HG03097 (cell line): Measurements from ENCODE around the gene HELT.
"Not testable (repeated sequence)": the region's sequence is repeated elsewhere in the genome, so short reads cannot be mapped to it uniquely, and the experiment has no call there.

Experiments
- ATAC-seq: cut with Tn5 transposase; IDR thresholded peaks from one replicate; pipeline ENCODE4 v1.9.1; 2021; ENCODE audit not compliant: unreplicated experiment, low FRiP score

Gene HELT, protein sequence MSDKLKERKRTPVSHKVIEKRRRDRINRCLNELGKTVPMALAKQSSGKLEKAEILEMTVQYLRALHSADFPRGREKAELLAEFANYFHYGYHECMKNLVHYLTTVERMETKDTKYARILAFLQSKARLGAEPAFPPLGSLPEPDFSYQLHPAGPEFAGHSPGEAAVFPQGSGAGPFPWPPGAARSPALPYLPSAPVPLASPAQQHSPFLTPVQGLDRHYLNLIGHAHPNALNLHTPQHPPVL

DNA sequence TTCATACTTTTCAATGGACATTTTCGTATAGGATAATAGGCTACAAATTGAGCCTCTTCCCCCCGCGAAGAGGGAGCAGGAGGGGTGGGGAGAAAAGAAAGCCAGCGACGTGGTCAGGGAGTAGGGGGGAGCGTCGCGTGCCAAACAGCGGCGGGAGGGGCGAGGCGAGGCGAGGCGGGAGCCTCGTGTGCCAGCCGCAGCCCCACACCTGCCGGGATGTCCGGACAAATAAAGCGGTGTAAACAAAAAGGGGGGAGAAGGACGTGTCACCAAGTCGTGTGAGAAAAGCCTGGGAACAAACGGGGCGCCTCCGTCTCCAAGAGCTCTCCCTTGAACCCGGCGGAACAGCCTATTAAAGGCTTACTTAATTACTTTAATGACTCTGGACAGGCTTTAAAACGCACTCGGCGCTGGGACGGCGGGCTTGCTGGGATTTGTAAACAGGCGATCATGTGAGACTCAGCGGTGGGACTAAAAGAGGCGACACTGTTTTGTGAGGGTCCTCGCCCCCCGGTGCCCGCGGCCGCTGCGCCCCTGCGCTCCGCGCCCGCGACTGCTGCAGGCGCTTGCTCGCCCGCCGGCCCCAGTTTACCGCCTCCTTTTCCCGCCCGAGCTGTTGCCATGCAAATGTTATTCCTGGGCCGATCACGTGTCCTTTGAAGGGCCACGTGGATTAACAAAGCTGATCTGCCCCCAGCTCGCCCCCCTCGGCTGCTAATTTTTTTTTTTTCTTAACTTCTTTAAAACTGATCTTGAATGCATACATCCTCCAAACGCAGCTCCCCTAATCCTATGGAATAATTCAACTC, at the start of gene HELT:
HELT (plus strand) TSS at position 527 of the 809 bp plus-strand sequence. CDS start 439 bp downstream, outside the sequence.
- no peak for ATAC-seq

DNA sequence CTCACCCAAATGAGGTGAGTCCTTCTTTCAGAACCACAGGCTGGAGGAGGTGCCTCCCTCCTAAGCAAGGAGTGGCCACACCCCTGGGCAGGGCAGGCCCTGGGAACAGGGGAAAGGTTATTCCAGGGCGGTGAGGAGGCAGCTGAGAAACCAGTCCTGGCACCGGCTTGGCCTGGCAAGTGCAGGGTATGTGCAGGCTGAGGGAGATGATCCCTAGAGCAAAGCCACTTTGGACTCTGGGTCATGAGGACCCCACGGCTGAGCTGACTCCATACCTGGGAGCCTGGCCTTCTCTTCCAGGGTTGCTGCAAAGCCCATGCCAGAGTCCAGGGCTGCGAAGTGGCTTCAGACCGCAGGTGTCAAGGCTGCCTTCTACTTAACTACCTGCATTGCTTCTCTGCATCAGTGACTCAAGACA, 49.5 kb upstream of the HELT start:
- ATAC-seq, result no peak

DNA sequence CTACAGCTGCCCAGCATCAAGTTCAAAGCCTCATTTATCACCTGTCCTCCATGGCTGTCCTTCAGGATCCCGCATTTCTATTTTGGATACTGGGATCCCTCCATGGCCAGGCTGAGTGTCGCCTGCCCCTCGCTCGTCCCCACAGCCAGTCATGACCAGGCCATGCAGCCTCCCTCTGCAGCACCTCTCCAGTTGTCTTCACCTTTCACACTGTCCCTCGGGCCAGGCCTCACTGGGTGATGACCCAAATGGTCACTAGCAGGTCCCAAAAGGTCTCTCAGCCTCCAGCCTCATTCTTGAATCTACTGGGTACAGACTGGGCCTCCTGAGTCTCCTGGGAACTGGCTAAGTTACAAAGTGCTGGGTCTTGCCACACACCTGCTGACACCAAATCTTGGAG, 48.7 kb upstream of the HELT start:
- ATAC-seq, result no peak

DNA sequence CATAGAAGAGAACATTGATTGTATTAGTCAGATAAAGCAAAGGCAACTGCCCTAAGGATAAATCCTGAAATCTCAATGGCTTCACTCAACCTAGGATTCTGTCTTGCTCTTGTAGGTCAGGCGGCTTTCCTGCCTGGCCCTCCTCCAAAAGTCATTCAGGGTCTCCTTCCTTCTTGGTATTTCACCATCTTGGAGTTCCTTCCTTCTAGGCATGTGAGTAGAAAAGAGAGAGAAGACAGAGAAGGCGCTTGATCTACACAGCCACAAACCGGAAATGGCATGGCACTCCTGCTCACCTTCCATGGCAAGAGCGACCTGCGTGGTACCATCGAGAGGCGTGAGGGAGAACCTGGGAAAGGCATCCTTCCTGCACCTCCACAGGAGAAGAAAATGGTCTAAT, 45.3 kb upstream of the HELT start:
- no peak for ATAC-seq

DNA sequence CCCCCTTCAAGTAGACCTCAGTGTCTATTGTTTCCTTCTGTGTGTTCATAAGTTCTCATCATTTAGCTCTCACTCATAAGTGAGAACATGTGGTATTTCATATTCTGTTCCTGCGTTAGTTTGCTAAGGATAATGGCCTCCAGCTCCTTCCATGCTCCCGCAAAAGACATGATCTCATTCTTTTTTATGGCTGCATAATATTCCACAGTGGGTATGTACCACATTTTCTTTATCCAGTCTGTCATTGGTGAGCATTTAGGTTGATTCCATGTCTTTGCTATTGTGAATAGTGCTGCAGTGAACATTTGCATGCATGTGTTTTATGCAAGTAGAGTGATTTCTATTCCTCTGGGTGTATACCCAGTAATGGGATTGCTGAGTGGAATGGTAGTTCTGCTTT, 41.9 kb upstream of the HELT start:
- ATAC-seq, result not testable (repeated sequence)

DNA sequence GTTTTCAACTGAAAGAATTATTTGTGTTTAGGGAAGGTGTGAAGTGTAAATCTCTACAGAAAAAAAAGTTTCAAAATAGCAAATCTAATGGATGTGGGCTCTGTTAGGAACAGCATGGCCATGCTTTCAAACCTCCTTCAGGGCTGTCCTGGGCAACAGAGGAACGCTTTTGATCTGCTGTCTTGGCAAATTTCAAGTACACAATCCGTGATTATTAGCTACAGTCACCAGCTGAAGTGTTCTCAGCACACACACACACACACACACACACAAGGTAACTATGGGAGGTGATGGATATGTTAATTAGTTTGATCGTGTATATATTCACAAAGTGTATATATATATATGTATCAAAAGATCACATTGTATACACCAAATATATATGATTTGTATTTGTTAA, 40.5 kb upstream of the HELT start:
- no peak for ATAC-seq

DNA sequence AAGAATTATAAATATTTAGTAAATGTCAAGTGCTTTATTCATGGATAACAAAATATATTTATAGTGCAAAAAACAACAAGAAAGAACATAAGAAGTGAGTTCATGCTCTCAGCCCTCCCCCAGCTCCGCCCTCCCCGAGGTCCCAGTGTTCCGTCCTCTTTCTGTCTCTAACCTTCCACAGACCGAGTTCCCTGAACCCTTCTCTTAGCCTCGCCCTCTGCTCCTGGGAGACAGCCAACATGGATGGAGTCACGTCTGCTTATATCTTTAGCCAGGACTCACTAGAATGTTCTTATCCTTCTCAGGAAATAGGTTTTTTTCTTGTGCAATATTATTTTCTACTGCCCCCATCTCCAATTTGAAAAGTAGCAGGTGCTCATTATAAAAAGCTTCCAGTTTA, 40.1 kb upstream of the HELT start:
- ATAC-seq, result no peak

DNA sequence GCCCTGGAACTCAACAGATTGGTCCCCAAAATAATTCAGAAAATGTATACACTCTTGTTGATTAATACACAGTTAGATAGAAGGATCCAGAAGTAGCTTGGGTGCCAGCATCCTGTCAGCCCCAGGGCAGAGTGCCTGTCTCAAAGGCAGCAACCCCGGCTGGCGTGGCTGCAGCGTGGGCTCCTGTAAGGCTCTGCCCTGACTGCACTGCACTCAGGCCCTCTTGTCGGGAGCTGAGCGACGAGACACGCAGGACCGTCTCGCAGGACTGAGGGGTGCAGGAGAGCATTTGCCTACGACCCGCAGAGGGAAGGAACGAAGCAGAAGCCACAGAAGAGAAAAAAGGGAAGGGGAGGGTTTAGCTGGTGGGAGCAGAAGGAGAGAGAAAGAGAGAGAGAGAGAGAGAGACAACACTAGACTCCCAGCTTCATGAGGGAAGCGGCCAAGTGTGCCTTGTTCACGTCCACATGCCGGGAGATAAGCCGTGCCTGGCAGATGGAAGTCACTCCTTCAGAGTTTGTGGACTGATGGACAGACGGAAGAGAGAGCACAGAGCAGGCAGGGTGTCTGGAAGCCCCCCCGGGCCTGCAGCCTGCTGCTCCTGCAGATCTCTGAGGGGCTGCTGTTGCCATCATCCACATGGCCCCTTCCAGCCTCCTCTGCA, 38.7 kb upstream of the HELT start:
- no peak for ATAC-seq

DNA sequence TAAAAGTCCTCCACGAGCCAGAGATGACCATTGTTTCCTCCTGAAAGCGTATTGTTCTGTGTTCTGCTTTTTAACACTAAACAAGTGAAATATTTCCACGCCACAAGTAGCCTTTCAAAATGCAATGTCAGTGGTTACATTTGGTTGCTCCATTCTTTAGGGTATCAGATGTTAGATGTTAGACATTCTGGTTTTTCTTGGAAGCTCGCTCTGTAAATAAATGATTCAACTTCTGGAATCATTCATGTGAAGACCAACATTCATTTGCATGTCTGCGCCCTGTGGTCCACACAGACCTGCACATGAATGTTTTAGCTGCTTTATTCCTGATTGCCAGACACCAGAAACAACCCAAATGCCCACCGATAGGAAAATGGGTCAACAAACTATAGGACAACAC, 38.0 kb upstream of the HELT start:
- ATAC-seq, result no peak

DNA sequence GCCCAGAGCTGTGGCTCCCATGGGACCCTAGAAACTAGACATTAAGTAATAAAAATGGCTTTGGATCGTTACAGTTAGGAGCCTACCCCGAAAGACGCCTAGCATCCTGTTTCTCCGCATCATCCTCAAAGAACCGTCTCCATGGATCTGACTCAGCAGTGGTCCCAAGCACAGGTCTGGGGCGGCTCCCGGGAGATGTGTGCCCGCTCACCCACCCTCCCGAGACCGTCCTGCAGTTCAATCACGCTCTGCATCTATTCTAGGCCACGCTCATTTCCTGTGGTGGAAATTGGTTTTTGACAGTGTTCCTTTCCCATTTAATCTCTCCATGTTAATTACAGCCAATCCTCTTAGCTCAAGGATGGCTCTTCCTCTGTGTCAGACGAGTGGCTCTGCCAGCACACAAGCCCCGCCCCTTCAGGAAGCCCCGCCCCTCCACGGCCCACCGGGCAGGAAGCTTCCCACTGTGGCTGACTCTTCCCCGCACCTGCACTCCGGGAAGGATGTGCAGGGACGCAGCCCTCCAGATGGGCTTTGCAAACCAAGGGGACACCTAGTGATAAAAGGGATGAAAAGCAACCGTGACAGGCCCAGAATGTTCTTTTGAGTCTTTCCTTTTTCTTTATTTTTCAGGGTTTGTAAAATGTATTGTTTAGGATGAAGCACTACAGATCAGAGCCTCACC, 34.5 kb upstream of the HELT start:
- peak; percentile 82 for ATAC-seq

DNA sequence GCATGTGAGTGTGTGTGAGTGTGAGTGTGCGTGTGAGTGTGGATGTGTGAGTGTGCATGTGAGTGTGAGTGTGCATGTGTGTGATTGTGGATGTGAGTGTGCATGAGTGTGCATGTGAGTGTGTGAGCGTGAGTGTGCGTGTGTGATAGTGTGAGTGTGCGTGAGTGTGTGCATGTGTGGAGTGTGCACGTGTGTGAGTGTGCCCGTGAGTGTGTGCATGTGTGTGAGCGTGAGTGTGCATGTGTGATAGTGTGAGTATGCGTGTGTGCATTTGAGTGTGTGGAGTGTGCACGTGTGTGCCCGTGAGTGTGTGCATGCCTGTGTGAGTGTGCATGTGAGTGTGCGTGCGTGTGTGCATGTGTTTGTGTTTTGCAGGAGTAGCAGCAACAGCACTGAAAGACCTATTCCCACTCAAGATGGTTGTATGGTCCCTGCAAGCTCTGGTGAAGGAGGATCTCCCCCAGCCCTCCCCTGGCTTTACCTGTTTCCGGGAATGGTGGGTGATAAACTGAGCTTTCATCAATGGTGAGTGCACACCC, 30.7 kb upstream of the HELT start:
- ATAC-seq, result no peak

DNA sequence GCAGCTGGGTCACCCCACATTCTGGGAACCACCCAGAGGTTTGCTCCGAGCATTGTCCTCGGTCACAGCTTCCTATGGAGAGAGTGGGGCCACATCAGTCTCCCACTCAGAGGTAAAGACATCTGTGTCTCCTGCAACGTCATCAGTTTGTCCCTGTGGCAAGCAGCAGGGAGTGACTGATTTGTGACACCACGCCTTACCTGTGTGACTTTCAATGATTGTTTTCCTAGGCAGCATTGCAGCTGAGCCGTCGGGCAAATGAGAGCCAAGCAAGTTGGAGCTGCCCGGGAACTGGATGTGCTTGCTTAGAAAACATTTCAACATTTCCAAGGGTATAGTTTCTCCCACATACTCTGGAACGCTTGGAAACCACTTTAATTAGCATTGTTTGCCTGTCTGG, 29.7 kb upstream of the HELT start:
- no peak for ATAC-seq

DNA sequence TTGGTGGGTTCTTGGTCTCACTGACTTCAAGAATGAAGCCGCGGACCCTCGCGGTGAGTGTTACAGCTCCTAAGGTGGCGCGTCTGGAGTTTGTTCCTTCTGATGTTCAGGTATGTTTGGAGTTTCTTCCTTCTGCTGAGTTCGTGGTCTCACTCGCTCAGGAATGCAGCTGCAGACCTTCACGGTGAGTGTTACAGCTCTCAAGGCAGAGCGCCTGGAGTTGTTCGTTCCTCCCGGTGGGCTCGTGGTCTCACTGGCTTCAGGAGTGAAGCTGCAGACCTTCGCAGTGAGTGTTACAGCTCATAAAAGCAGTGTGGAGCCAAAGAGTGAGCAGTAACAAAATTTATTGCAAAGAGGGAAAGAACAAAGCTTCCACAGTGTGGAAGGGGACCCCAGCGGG, 29.0 kb upstream of the HELT start:
- ATAC-seq, result not testable (repeated sequence)

DNA sequence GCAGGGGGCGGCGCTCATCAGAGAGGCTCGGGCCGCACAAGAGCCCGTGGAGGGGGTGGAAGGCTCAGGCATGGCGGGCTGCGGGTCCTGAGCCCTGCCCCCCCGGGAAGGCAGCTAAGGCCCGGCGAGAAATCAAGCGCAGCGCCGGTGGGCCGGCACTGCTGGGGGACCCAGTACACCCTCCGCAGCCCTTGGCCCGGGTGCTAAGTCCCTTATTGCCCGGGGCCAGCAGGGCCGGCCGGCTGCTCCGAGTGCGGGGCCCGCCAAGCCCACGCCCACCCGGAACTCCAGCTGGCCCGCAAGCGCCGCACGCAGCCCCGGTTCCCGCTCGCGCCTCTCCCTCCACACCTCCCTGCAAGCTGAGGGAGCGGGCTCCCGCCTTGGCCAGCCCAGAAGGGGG, 28.2 kb upstream of the HELT start:
- ATAC-seq, result not testable (repeated sequence)

DNA sequence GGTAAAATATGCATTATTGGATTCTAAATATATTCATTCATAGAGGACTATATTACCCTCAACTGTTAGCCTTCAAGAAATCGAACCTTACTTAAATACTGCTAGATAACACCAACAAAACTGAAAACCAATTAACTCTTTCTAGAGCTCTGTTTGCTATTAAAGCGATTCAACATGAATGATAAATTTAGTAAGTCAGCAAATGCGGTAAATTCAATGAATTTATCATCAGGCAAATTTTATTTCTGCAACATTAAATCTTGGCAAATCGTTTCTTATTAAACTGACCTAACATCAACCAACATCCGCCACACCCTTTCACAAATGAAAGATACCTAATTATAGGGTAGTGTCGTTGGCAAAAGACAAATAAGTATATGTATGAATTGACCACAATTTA, 26.4 kb upstream of the HELT start:
- ATAC-seq, result no peak

DNA sequence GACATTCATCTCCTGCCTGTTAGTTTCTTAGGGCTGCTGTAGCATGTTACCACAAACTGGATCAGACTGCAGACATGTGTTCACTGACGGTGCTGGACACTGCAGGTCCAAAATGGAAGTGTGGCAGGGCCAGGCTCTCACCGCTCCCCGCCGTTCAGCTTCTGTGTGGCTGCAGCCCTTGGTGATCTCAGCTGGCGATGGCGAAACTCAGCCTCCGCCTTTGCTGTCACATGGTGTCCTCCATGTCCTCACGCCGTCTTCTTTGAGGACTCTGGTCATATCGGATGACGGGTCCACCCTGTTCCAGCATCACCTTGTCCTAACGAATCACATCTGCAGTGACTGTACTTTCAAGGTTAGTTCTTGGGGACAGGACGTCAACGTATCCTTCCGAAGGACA, 25.9 kb upstream of the HELT start:
- no peak for ATAC-seq

DNA sequence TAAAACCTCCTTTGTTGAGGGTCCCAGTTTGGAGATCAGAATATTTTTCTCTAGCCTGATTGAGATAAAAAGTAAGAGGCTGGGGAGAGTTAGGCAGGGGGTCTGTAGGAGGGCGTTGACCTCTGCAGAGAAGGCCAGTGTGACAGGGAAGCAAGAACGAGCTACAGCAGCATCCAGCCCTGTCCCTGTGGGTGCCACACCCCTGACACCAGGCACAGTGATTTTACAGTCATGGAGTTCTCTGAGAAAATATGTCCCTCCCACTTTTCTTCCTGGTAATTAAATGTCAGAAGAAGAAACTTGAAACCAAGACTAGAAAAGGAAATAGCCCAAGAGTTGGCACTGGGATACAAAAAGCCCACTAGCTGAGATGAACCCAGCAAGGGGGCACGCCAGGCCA, 25.0 kb upstream of the HELT start:
- no peak for ATAC-seq

DNA sequence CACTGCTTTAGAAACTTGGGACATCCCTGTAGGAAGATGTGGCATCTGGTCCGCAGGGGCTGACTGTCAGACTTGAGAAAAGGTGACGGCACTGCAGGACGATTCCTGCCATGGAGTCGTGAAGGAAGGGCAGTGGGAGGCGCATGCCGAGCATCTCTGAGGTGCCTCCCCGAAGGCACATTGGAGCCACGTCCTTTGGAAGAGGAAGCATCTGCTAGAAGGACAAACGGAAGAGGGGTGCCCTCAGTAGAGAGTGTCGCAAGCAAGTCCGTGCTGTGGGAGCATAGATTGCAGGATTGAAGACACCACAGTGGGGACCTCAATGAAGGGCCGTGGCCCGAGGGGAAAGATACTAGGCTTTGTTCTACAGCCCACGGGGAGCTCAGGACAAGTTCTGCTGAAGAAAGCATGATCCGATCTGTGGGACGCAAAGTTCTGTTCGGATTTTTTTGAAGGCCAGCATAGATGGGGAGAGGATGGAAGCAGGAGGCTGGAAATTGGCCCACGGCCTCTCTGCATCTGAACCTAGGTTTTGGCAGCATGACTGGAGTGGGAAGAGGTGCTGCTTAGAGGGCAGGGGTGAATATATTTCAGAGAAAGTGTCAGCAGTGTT, 24.2 kb upstream of the HELT start:
- ATAC-seq, result no peak

DNA sequence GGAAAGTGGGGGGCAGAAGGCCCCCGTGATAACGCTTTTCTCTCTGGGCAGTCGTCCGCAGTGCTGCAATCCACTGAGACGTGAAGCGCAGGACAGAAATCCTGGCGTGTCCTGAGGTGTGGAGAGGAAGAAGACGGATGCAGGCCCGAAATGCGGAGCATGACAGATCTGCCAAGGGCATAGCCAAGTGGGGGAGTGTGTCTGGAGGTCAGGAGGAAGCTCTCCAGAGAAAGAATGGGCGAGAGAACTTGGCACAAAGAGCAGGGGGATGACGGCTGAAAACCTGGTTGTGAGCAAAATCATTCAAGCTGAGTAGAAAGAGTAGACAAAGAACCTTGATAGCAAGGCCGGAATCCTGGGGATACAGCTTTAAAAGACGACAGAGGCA, 23.7 kb upstream of the HELT start:
- ATAC-seq, result no peak

DNA sequence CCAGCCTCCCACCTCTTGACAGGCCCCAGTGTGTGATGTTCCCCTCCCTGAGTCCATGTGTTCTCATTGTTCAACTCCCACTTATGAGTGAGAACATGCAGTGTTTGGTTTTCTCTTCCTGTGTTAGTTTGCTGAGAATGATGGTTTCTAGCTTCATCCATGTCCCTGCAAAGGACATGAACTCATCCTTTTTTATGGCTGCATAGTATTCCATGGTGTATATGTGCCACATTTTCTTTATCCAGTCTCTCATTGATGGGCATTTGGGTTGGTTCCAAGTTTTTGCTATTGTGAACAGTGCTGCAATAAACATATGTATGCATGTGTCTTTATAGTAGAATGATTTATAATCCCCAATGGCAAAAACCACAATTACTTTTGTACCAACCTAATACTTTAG, 20.6 kb upstream of the HELT start:
- not testable (repeated sequence) for ATAC-seq
